Stimulated activated CD8-positive, alpha-beta memory T cell treated with anti-CD3 and anti-CD28 coated beads, Interleukin-4, amount 100 ng/mL, for 4 hours (primary cell): ENCODE data around the gene ZNF585A.
"Not testable (repeated sequence)": the region's sequence is repeated elsewhere in the genome, so short reads cannot be mapped to it uniquely, and the experiment has no call there.

ENCODE experiments used
- DNase-seq, 2 donors: peaks; one replicate each; pipeline ENCODE4 v3.0.0-alpha.2; 2020; ENCODE audit warnings: low read depth in 2 of 2, low spot score in 1 of 2

Gene ZNF585A

DNA sequence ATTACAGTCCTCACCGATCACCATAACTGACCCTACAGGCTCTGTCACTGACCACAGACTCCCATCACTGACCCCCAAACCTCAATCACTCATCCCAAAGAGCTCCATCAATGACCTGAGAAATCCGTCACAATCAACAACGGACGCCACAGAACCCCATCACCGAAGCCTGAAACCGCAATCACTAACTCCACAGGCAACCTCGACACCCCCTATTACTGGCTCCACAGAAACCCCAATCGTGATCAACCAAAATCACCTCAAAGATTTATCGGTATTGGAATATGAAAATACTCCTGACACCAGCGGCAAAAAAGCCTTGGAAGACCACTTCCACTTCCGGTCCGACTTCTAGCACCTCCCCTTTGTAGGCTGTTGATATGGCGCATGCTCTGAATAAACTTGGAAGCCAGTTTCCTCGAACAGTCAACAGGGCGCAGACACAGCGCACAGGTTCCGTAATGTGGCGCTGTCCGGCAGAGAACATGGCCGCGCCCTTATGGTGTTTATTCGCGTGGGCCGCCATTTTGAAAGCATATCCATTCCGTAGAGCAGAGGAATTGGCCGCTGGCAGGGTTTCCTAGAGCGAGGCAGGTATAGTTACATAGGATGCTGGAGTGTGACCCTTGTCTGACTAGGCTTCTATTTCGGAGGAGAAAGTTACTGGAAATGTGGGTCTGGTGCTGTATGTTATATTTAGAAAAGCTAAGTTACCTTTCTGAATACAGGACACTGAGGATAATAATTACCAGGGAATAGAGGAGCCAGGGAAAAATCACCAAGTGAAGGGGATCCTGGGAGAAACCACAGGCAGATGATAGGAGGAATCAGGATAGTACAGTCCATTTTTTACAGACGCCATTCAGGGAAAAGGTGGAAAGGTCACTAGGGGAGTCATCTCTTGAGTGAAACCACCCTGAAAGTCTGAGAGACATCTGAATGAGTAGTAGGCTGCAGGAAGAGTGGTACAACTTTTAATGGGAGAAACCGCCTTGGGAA, at the start of gene ZNF585A:
ZNF585A (minus strand) TSS at position 328 of the 999 bp plus-strand sequence. CDS start 2,785 bp downstream, outside the sequence.
- peak; percentile 81 to 82 for DNase-seq

GRCh38 chr19:37221136-37221535, 48.6 kb upstream of the ZNF585A start:
- no peak for DNase-seq

GRCh38 chr19:37220383-37220782, 47.9 kb upstream of the ZNF585A start:
- DNase-seq, result no peak

DNA sequence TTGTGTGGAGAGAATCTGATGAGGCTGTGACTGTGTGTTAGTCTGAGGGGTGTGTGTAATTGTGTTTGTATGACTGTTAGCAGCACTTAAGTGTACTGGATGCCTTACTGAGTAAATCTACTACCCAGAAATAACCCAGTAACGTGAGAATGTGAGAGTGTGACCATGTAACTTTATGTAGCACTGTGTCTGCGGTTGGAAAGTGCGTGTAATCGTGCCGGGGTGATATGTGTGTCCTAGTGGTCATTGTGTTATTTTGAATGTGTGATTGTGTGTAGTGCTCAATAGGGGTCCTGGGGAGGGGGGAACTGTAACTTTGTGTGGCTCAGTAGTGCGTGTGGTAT, 46.1 kb upstream of the ZNF585A start:
- no peak for DNase-seq

DNA sequence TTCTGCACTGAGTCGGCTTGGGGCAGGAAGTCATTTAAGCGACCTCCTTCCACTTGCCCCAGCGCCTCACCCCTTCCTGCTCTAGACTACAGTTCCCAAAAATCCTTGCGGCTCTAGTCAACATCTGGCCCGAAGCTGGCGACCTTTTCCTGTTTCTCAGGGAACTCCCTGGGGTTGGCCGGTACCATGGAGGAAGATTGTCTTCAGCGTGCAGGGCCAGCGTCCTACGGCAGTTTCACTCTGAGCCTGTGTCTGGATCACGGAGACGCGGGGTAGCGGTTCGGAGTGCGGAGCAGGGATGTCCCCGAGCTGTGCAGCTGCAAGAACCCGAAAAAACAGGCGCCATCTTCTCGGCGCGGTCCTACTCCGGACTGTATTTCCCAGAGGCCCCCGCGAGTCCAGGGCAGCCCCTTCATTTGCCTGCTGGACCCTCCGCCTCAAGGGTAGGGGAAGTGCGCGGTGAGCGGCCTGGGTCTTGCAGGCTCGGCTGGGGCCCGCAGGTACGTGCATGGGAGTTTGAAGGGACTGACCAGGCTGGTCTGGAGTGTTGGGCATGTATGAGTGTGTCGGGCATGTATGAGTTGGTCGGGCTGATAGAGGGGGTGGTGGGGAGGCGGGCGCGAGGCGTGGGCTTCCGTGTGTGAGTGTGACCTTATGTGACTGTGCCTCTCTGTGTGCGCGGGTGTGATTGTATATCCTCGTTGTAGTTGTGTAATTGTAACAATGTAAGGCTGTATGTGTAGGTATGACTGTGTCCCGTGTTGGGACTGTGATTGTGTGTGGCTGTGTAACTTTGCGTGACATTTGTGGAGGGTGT, 45.5 kb upstream of the ZNF585A start, which contains the start of gene ZNF383:
ZNF383 (plus strand) TSS at position 440 of the 817 bp plus-strand sequence. CDS start 12,240 bp downstream, outside the sequence.
- peak; percentile 66 to 71 for DNase-seq

GRCh38 chr19:37217480-37217774, 44.9 kb upstream of the ZNF585A start:
- no peak for DNase-seq

DNA sequence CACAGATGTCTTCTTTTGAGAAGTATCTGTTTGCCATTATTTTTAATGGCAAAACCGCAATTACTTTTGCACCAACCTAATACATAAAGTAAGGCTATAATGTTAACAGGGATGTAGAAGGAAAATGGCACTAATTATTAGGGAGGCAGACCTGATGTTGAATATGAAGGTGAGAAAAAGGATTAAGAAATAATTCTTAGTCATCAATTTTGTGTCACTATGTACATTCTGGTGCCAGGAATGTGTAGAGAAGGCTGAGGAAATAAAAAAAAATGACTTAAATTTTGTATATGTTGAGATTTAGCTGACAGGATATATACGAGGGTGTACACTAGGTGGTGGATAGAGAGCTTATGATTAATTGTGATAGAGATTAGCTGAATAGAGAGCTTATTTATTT, 25.3 kb upstream of the ZNF585A start:
- DNase-seq, result no peak

- DNase-seq, result not testable (repeated sequence)
These were observed 24.6 kb upstream of the ZNF585A start for GRCh38 chr19:37197115-37197514.

GRCh38 chr19:37195248-37195647, 22.8 kb upstream of the ZNF585A start:
- DNase-seq, result not testable (repeated sequence)

GRCh38 chr19:37186071-37186470, 13.6 kb upstream of the ZNF585A start:
- not testable (repeated sequence) for DNase-seq

- DNase-seq, result no peak
These were observed 6.9 kb downstream of the ZNF585A start for GRCh38 chr19:37165635-37166034.

GRCh38 chr19:37160153-37160552, 12.3 kb downstream of the ZNF585A start:
- DNase-seq, result no peak

- no peak for DNase-seq
These were observed 24.3 kb downstream of the ZNF585A start for GRCh38 chr19:37148214-37148613.

GRCh38 chr19:37136111-37136510, 36.4 kb downstream of the ZNF585A start:
- no peak for DNase-seq

DNA sequence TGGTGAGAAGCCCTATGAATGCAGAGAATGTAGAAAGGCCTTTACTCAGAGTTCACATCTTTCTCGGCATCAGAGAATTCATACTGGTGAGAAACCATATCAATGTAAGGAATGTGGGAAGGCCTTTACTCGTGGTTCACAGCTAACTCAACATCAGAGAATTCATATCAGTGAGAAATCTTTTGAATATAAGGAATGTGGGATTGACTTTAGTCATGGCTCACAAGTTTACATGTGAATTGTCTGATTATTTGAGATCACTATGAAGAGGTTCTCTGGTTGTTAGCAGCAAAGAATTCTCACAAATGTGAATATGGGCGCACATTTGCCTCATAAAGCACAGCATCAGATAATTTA, 43.7 kb downstream of the ZNF585A start:
- no peak for DNase-seq

GRCh38 chr19:37127999-37128820, 44.3 kb downstream of the ZNF585A start:
- DNase-seq, result no peak

DNA sequence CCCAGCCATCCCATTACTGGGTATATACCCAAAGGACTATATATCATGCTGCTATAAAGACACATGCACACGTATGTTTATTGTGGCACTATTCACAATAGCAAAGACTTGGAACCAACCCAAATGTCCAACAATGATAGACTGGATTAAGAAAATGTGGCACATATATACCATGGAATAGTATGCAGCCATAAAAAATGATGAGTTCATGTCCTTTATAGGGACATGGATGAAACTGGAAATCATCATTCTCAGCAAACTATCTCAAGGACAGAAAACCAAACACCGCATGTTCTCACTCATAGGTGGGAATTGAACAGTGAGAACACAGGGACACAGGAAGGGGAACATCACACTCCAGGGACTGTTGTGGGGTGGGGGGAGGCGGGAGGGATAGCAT, 50.4 kb downstream of the ZNF585A start:
- not testable (repeated sequence) for DNase-seq

DNA sequence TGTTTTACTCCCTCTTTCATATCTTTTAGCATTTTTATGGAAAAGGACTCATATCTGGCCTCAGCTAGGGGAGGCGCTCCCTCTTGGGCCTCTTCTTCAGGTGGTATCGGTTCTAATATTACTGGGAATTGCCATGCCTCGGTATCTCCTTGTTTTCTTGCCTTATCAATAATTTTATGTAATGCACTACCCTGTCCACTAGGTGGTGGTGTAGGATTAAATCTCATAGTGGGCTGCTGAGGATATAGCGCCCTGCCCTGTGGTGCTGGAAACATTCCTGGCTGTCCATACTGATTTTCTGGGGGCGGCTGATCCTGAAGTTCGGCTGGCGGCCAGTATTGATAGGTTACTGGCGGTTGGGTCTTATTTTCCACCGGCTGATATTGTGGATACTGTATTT, 58.5 kb downstream of the ZNF585A start:
- DNase-seq, result no peak

GRCh38 chr19:37111753-37112152, 60.7 kb downstream of the ZNF585A start:
- not testable (repeated sequence) for DNase-seq

GRCh38 chr19:37104135-37104534, 68.4 kb downstream of the ZNF585A start:
- not testable (repeated sequence) for DNase-seq

GRCh38 chr19:37098570-37098969, 73.9 kb downstream of the ZNF585A start:
- DNase-seq, result no peak
